Calu3 (cell line): Measurements from ENCODE around the gene TNS1. TPM values are rescaled to one million over a fixed set of nuclear protein-coding genes. Genes with fewer than 3 reads are reported as not detected.

ENCODE experiments used
- BruUV-seq: library from RNA; stranded (reverse); fragments of 400-500 nt; replicated peaks from 2 replicates; lab custom pipeline; 2021; lab: Mats Ljungman, UMichigan
- CTCF ChIA-PET: fragments of 300-600 bp; sonication (Branson Sonifier 250); formaldehyde crosslinking; loops from one replicate; lab custom pipeline; 2022; ENCODE audit warnings: antibody characterized with exemption; lab: Charles Lee
- DNase-seq: peaks from one replicate; pipeline ENCODE4 v3.0.0; 2022
- H3K27ac Mint-ChIP-seq: one replicate; pipeline ENCODE4 v1.8.0; 2022; ENCODE audit warnings: mixed read lengths; ENCODE audit not compliant: unreplicated experiment
- H3K27me3 Mint-ChIP-seq: one replicate; pipeline ENCODE4 v1.8.0; 2022; ENCODE audit warnings: mixed read lengths; ENCODE audit not compliant: unreplicated experiment
- H3K36me3 Mint-ChIP-seq: one replicate; pipeline ENCODE4 v1.8.0; 2022; ENCODE audit warnings: mild to moderate bottlenecking, moderate library complexity, mixed read lengths; ENCODE audit not compliant: insufficient read depth, unreplicated experiment
- H3K4me1 Mint-ChIP-seq: one replicate; pipeline ENCODE4 v1.8.0; 2022; ENCODE audit warnings: mild to moderate bottlenecking, low read depth, mixed read lengths; ENCODE audit not compliant: unreplicated experiment
- H3K4me3 Mint-ChIP-seq: one replicate; pipeline ENCODE4 v1.8.0; 2022; ENCODE audit warnings: mild to moderate bottlenecking, low read depth, moderate library complexity, mixed read lengths; ENCODE audit not compliant: unreplicated experiment
- H3K9me3 Mint-ChIP-seq: one replicate; pipeline ENCODE4 v1.8.0; 2022; ENCODE audit warnings: low read depth, mixed read lengths; ENCODE audit not compliant: unreplicated experiment
- intact Hi-C: fragments of 100-400 bp; cut with micrococcal nuclease; formaldehyde crosslinking; loops from one replicate; pipeline ENCODE4 v1.10.0; 2022; ENCODE audit not compliant: unreplicated experiment
- total RNA-seq: library from RNA; stranded (reverse); gene quantifications from 2 replicates; pipeline ENCODE4 v1.2.3, GENCODE V29; 2022
- TF ChIP-seq, protein P1 (sequence below): fragments of 200-600 bp; IDR thresholded peaks from one replicate; pipeline ENCODE4 v1.8.0; 2022; ENCODE audit warnings: antibody characterized with exemption; ENCODE audit not compliant: unreplicated experiment

Gene TNS1
- total RNA-seq, 1 experiment from 2014 or later = 2.2 TPM

DNA sequence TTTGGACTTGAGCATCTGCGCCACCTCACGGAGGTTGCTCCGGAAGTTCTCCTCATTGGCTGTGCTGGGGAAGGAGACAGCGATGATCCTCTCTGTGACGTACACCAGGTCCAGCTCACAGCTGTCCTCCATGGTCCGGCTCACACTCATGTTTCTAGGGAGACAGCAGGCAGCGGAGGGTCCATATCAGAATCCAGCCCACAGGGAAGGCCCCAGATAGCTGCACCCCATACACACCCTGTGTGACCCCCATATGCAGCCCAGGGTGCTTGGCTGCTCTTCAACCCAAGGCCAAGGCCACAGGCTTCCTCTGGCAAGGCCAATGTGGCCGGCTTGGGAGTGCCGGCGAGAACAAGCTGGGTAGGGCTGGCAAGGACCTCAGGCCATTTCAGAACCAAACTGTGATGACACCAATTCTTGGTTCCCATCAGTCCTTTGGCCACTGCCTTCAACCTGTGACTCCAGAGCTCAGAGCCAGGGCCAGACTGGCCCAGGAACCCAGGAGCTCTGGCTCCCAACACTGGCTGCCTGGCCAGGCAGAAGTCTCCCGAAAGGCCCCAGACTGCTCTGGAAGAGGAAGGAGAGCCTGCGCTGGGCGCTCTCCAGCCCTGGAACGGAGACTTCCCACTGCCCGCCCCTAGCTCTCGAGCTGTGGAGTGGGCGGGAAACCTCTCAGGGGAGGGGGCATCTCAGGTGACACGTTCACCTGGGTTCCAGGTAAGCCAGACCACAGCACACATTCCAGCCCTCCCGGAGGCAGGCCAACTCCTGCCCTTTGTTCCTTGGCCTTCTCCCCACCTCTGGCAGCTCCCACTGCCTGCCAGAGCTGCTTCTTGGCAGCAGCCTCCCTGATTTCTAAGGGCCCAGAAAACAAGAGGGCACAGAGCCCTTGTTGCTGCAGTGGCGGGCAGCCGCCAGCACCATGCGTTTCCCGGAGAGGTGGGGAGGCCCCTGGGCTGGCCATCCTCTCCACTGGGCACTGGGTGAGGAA is 104.7 kb downstream of the TNS1 start:
- H3K9me3 Mint-ChIP-seq = no peaks in the 10 kb centered on the region
- H3K27ac Mint-ChIP-seq = no peak overlapping the region
- H3K4me1 Mint-ChIP-seq = no peaks in the 10 kb centered on the region
- no peaks in the 10 kb centered on the region for H3K36me3 Mint-ChIP-seq
- intact Hi-C loops = loop anchor here (5.0 kb wide), 1 partner anchor 89 kb away; no protein-coding TSS in a partner anchor
- peaks cover 59% of the 10 kb centered on the region for H3K27me3 Mint-ChIP-seq
- BruUV-seq = no TSS peak
- TF ChIP-seq, protein P1, sequence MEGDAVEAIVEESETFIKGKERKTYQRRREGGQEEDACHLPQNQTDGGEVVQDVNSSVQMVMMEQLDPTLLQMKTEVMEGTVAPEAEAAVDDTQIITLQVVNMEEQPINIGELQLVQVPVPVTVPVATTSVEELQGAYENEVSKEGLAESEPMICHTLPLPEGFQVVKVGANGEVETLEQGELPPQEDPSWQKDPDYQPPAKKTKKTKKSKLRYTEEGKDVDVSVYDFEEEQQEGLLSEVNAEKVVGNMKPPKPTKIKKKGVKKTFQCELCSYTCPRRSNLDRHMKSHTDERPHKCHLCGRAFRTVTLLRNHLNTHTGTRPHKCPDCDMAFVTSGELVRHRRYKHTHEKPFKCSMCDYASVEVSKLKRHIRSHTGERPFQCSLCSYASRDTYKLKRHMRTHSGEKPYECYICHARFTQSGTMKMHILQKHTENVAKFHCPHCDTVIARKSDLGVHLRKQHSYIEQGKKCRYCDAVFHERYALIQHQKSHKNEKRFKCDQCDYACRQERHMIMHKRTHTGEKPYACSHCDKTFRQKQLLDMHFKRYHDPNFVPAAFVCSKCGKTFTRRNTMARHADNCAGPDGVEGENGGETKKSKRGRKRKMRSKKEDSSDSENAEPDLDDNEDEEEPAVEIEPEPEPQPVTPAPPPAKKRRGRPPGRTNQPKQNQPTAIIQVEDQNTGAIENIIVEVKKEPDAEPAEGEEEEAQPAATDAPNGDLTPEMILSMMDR = no peak
- no peak overlapping the region for H3K4me3 Mint-ChIP-seq
- CTCF ChIA-PET = interaction anchor here (0.6 to 1.0 kb wide), 2 partner anchors 22 to 38 kb away, joined by 3 read pairs; no protein-coding TSS in a partner anchor
- no peak for DNase-seq

DNA sequence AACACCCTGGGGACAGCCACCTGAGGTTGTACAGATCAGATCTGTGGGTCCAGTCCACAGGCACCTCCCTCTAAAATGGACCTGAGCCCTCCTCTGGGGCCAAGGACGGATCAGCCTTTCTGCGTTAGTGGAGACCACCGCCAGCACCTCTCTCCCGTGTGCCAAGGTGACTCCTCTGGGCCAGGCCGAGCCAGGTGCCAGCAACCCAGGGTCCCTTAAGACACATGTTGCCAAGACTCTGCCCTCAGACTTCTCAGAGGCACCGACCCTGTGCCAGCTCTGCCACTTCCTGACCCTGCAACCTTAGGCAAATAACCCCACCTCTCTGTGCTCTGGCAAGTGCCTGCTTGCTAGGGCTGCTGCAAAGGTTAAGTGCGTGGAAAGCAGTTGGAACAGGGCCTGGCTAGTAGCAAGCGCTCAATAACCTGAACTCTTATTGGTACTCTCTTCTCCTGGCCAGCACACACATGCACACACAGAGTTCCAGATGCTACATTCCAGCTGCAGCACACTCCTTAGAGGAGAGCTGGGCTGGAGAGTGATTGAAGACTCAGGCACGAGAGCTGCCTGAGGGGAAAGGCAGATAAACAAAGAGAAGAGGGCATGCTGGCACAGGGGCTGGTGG is 105.6 kb downstream of the TNS1 start:
- Mint-ChIP-seq H3K27ac (no peak overlapping the region), H3K27me3 (peaks cover 56% of the 10 kb centered on the region), H3K4me3 (no peak overlapping the region), H3K36me3 (no peaks in the 10 kb centered on the region), H3K4me1 (no peaks in the 10 kb centered on the region), H3K9me3 (no peaks in the 10 kb centered on the region)
- TF ChIP-seq, protein P1 = no peak
- intact Hi-C loops = loop anchor here (5.0 kb wide), 1 partner anchor 90 kb away; no protein-coding TSS in a partner anchor
- no TSS peak for BruUV-seq
- CTCF ChIA-PET = no interaction called here
- no peak for DNase-seq

DNA sequence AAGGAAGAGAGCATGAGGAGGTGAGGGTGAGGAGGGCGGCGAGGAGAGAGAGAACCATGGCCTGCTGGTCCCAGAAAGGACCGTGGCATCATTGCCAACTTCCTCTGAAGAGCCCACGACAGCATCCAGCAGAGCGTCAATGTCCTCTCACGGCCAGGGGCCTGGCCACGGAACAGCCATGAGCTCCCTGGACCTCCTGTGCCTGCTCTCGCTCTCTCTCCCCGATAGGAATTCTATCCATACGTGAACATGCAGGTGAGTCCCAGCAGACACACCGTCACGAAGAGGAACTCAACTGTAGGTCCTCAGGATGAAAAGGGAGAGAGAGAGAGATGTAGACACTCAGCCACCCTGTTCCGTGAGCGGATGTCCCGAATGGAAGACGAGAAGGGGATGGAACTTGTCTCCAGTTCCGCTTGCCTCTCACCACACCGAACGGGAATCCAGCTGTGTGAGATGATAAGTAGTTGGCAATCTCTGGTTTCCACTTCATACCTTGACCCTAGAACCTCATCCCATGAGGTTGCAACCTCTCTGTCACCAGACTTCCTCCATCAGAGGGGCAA is 107.6 kb downstream of the TNS1 start:
- Mint-ChIP-seq H3K9me3 (no peaks in the 10 kb centered on the region), H3K4me3 (no peak overlapping the region), H3K4me1 (no peaks in the 10 kb centered on the region), H3K27ac (no peak overlapping the region), H3K36me3 (no peaks in the 10 kb centered on the region), H3K27me3 (peaks cover 64% of the 10 kb centered on the region)
- TF ChIP-seq, protein P1 = no peak
- no peak for DNase-seq
- BruUV-seq = no TSS peak
- intact Hi-C loops = loop anchor here (5.0 kb wide), 1 partner anchor 92 kb away; no protein-coding TSS in a partner anchor
- CTCF ChIA-PET = no interaction called here

DNA sequence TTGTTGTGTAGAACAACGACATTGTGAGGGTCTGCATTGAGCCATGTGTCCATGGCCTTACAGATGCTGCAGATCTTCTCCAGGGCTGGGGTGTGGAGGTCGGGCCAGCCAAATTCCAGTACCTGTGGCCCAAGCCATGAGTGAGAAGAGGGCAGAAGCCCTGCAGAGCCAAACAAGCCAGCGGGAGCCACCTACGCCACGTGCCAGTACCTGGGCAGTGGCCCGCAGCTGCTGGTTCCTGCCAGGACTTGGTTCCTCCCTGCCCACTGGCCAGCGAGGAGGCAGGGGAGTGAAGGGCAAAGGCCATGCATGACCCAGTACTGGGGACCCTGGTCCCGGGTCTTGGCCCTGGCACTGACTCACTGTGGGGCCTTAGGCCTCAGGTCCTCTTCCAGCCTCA is 109.4 kb downstream of the TNS1 start:
- CTCF ChIA-PET = no interaction called here
- no TSS peak for BruUV-seq
- intact Hi-C loops = no loop called here

More for the DNA sequence above, 109.4 kb downstream of the TNS1 start:
- H3K27me3 Mint-ChIP-seq = peaks cover 67% of the 10 kb centered on the region
- H3K4me1 Mint-ChIP-seq = no peaks in the 10 kb centered on the region
- no peak overlapping the region for H3K4me3 Mint-ChIP-seq
- TF ChIP-seq, protein P1 = no peak
- no peak overlapping the region for H3K27ac Mint-ChIP-seq
- H3K9me3 Mint-ChIP-seq = no peaks in the 10 kb centered on the region
- H3K36me3 Mint-ChIP-seq = no peaks in the 10 kb centered on the region
- DNase-seq = no peak
